ENCODE results near the gene AKR1B1. TPM values are rescaled to one million over a fixed set of nuclear protein-coding genes. Genes with fewer than 3 reads are reported as not detected.

AKR1B1 gene
- total RNA-seq, 2 experiments from 2014 or later: 60.6 to 65.5 TPM

DNA sequence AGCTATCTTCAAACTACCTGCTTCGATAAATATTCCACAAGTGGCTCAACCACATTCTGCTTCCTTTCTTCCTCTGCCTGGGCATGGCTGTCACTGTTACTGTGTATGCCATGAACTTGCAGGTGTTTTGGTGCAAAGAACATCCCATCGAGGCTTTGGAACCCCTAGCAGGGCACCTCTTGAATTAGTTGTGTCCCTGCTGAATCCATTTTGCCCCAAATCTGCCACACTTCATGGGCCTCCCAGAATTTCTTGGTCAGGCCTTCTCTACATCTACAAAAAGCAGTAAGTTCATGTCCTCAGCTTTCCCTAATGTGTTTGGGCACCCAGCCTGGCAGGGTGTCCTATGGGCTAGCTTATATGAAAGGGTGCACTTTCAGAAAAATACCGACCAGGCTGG is 53.6 kb downstream of the AKR1B1 start:
- intact Hi-C loops (cut with DNase I, micrococcal nuclease): no loop called here
- TF ChIP-seq, protein P1, sequence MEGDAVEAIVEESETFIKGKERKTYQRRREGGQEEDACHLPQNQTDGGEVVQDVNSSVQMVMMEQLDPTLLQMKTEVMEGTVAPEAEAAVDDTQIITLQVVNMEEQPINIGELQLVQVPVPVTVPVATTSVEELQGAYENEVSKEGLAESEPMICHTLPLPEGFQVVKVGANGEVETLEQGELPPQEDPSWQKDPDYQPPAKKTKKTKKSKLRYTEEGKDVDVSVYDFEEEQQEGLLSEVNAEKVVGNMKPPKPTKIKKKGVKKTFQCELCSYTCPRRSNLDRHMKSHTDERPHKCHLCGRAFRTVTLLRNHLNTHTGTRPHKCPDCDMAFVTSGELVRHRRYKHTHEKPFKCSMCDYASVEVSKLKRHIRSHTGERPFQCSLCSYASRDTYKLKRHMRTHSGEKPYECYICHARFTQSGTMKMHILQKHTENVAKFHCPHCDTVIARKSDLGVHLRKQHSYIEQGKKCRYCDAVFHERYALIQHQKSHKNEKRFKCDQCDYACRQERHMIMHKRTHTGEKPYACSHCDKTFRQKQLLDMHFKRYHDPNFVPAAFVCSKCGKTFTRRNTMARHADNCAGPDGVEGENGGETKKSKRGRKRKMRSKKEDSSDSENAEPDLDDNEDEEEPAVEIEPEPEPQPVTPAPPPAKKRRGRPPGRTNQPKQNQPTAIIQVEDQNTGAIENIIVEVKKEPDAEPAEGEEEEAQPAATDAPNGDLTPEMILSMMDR (IDR thresholded peaks at IDR 0.05): no peak
- Mint-ChIP-seq H3K36me3 (ENCODE audit: low read depth) (no peaks in the 10 kb centered on the region), H3K27me3 (peaks cover 12% of the 10 kb centered on the region), H3K4me1 (ENCODE audit: low read depth) (no peaks in the 10 kb centered on the region), H3K9me3 (no peaks in the 10 kb centered on the region), H3K27ac (no peak overlapping the region), H3K4me3 (no peak overlapping the region)
- H3K27me3 ChIP-seq (ENCODE audit: control insufficient read depth in 1 of 2, insufficient read depth in 2 of 2, low read length in 2 of 2): peaks cover 0 to 3% of the 10 kb centered on the region in 2 experiments
- H3K9me3 ChIP-seq (ENCODE audit: control insufficient read depth in 1 of 2, insufficient read depth in 1 of 2, low read length in 2 of 2): no peaks in the 10 kb centered on the region
- DNase-seq (no peak), ATAC-seq (ENCODE audit: poor library complexity) (no peak)
- H3K27ac ChIP-seq (ENCODE audit: low read depth in 1 of 2, low read length in 2 of 2): no peak overlapping the region
- ChIA-PET CTCF (no interaction called here), POLR2A (no interaction called here)
- H3K4me3 ChIP-seq (ENCODE audit: low read length): no peak overlapping the region
- H3K4me1 ChIP-seq (ENCODE audit: insufficient read depth, low read length): no peaks in the 10 kb centered on the region
- H3K36me3 ChIP-seq (ENCODE audit: insufficient read depth, low read length): no peaks in the 10 kb centered on the region

DNA sequence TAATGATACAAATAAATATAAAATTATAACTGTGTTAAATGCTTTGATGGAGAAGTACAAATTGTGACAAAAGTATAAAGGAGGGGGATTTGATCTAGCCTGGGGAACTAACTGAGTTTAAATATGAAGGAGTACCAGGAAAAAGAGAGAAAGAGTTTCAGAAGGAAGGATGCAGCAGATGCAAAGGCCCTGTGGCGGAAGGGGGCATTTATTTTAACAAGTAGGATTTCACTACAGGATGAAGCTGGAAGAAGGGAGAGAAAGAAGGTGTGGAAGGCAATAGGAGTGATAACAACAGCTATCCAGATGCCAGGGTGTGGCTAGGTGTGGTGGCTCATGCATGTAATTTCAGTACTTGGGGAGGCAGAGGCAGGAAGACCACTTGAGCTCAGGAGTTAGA is 55.8 kb downstream of the AKR1B1 start:
- no peak for DNase-seq
- POLR2A ChIA-PET: no interaction called here
- no peak overlapping the region for H3K27ac Mint-ChIP-seq

DNA sequence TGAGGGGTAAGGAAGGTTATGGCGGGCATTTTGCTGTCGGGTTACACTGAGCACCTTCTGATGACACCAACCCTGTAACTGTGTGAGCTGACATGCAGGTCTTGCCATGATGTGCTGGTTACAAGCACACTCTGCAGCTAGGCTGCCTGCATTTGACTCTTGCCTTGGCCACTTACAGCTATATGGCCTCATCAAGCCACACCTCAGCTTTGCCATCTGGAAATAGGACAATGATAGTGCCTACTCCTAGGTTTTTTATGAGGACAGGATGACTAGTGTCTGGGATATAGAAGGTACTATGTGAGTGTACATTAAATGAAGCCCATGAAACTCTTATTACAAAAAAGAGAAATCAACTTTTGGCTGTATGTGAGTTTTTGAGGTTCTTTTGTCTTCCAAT is 58.0 kb downstream of the AKR1B1 start:
- Mint-ChIP-seq H3K4me1 (ENCODE audit: low read depth) (no peaks in the 10 kb centered on the region), H3K27ac (no peak overlapping the region), H3K27me3 (peaks cover 23% of the 10 kb centered on the region), H3K36me3 (ENCODE audit: low read depth) (no peaks in the 10 kb centered on the region), H3K4me3 (no peak overlapping the region), H3K9me3 (no peaks in the 10 kb centered on the region)
- no peaks in the 10 kb centered on the region for H3K9me3 ChIP-seq (ENCODE audit: control insufficient read depth in 1 of 2, insufficient read depth in 1 of 2, low read length in 2 of 2)
- no peak overlapping the region for H3K4me3 ChIP-seq (ENCODE audit: low read length)
- H3K27me3 ChIP-seq (ENCODE audit: control insufficient read depth in 1 of 2, insufficient read depth in 2 of 2, low read length in 2 of 2): peaks cover 6 to 9% of the 10 kb centered on the region in 2 experiments
- ChIA-PET POLR2A (no interaction called here), CTCF (no interaction called here)
- TF ChIP-seq, protein P1 (IDR thresholded peaks at IDR 0.05): no peak
- H3K27ac ChIP-seq (ENCODE audit: low read depth in 1 of 2, low read length in 2 of 2): no peak overlapping the region
- H3K4me1 ChIP-seq (ENCODE audit: insufficient read depth, low read length): no peaks in the 10 kb centered on the region
- no peak for ATAC-seq (ENCODE audit: poor library complexity)
- intact Hi-C loops (cut with DNase I, micrococcal nuclease): no loop called here
- no peaks in the 10 kb centered on the region for H3K36me3 ChIP-seq (ENCODE audit: insufficient read depth, low read length)
- DNase-seq: no peak

More for the DNA sequence above, 55.8 kb downstream of the AKR1B1 start:
- H3K4me3 ChIP-seq (ENCODE audit: low read length): no peak overlapping the region
- no peaks in the 10 kb centered on the region for H3K9me3 Mint-ChIP-seq
- intact Hi-C loops (cut with DNase I, micrococcal nuclease): no loop called here
- CTCF ChIA-PET: no interaction called here
- H3K27me3 ChIP-seq (ENCODE audit: control insufficient read depth in 1 of 2, insufficient read depth in 2 of 2, low read length in 2 of 2): peaks cover 3 to 9% of the 10 kb centered on the region in 2 experiments
- no peaks in the 10 kb centered on the region for H3K36me3 ChIP-seq (ENCODE audit: insufficient read depth, low read length)
- H3K4me3 Mint-ChIP-seq: no peak overlapping the region
- H3K27me3 Mint-ChIP-seq: peaks cover 27% of the 10 kb centered on the region
- H3K27ac ChIP-seq (ENCODE audit: low read depth in 1 of 2, low read length in 2 of 2): no peak overlapping the region
- no peak for ATAC-seq (ENCODE audit: poor library complexity)
- no peaks in the 10 kb centered on the region for H3K4me1 Mint-ChIP-seq (ENCODE audit: low read depth)
- H3K4me1 ChIP-seq (ENCODE audit: insufficient read depth, low read length): no peaks in the 10 kb centered on the region
- TF ChIP-seq, protein P1 (IDR thresholded peaks at IDR 0.05): no peak
- H3K36me3 Mint-ChIP-seq (ENCODE audit: low read depth): no peaks in the 10 kb centered on the region
- no peaks in the 10 kb centered on the region for H3K9me3 ChIP-seq (ENCODE audit: control insufficient read depth in 1 of 2, insufficient read depth in 1 of 2, low read length in 2 of 2)
